Gastrocnemius medialis (tissue), 4 donors: ENCODE data around the gene TMPRSS9. TPM values are rescaled to one million over a fixed set of nuclear protein-coding genes. Genes with fewer than 3 reads are reported as not detected.

Experiments
- ATAC-seq, 2 donors: fragments of 150-250 bp; one replicate each; pipeline ENCODE4 v1.9.1; 2016
- DNase-seq, 2 donors: peaks; one replicate each; pipeline ENCODE4 v3.0.0-alpha.2; 2019
- H3K27ac ChIP-seq, 4 donors: fragments of 200-600 bp; sonication (generic); 1 replicate in 1 of 4; 2 replicates in 3 of 4; pipeline ENCODE4 v1.5.1; 2016 to 2018; ENCODE audit warnings: mild to moderate bottlenecking in 2 of 4, moderate library complexity in 1 of 4
- H3K27me3 ChIP-seq, 3 donors: fragments of 200-600 bp; sonication (generic) in 2 of 3; 1 replicate in 1 of 3; 2 replicates in 2 of 3; pipeline versions ENCODE4 v1.5.1 to v1.6.0; 2016 to 2019; ENCODE audit warnings: mild to moderate bottlenecking in 1 of 3, moderate library complexity in 1 of 3
- H3K36me3 ChIP-seq, 2 donors: fragments of 200-600 bp; sonication (generic) in 1 of 2; one replicate each; pipeline ENCODE4 v1.5.1; 2017 to 2018
- H3K4me1 ChIP-seq, 2 donors: fragments of 200-600 bp; sonication (generic) in 1 of 2; one replicate each; pipeline ENCODE4 v1.5.1; 2016 to 2017; ENCODE audit warnings: mild to moderate bottlenecking in 2 of 2
- H3K4me3 ChIP-seq, 4 donors: fragments of 200-600 bp; sonication (generic) in 3 of 4; 1 replicate in 1 of 4; 2 replicates in 3 of 4; pipeline ENCODE4 v1.5.1; 2016 to 2019; ENCODE audit warnings: mild to moderate bottlenecking in 2 of 4
- H3K9me3 ChIP-seq, 3 donors: fragments of 200-600 bp; sonication (generic) in 2 of 3; 1 replicate in 1 of 3; 2 replicates in 2 of 3; pipeline ENCODE4 v1.5.1; 2016 to 2019
- CTCF ChIP-seq, 5 experiments: fragments of 450-650 bp in 3 of 5; fragments of 200-600 bp in 2 of 5; sonication (generic) in 2 of 5; IDR thresholded peaks in 4 of 5; conservative IDR thresholded peaks in 1 of 5; 1 replicate in 4 of 5; 2 replicates in 1 of 5; pipeline ENCODE4 v1.5.1; 2016 to 2019; ENCODE audit warnings: antibody characterized with exemption in 5 of 5, mild to moderate bottlenecking in 3 of 5, moderate library complexity in 3 of 5
- POLR2A ChIP-seq, 2 donors: fragments of 450-650 bp; IDR thresholded peaks; one replicate each; pipeline ENCODE4 v1.6.1; 2017; ENCODE audit warnings: antibody characterized with exemption in 2 of 2, mild to moderate bottlenecking in 2 of 2, moderate library complexity in 2 of 2
- in situ Hi-C, 4 donors: fragments of 200-750 bp; cut with MboI; loops; one replicate each; pipeline versions ENCODE4 v1.15.0 to v1.8.0; 2017; ENCODE audit warnings: low sequenced_read_pairs in 4 of 4
- intact Hi-C: fragments of 100-400 bp; cut with DNase I; formaldehyde crosslinking; loops from one replicate; pipeline ENCODE4 v1.15.1; 2023; ENCODE audit warnings: low total_unique reads
- total RNA-seq, 4 donors: library from RNA; depleted of rRNA; stranded (reverse); fragments of >200 nt; gene quantifications; one replicate each; pipeline versions ENCODE4 v1.1.0 to v1.2.3, GENCODE V29; 2016

TMPRSS9 gene
- total RNA-seq, 4 donors from 2014 or later: not detected

DNA sequence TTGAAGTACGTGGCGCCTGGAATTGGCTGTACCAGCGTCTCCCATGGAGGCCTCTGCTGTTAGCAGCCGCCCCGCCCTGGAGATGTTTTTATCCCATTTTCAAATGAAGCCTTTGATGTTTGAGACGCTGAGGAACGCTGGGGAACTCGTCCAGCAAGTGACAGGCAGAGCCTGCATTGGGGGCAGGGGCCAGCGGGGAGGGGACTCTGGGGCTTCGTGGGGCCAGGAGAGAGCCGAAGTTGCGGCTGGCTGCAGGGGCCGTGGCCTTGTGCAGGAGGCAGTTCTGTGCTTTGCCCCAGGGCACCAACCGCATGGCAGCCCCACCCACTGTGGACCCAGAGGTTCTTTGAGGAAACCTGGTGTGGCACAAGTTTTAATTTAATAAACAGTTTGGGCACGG lies 18.1 kb upstream of the TMPRSS9 start:
- no peak for ATAC-seq
- in situ Hi-C loops (no loop called here), intact Hi-C loops (no loop called here)
- Histone ChIP-seq H3K9me3 (no peaks in the 10 kb centered on the region), H3K4me1 (no peaks in the 10 kb centered on the region), H3K27ac (no peak overlapping the region), H3K36me3 (peaks cover 0 to 38% of the 10 kb centered on the region in 2 donors), H3K4me3 (no peak overlapping the region), H3K27me3 (no peaks in the 10 kb centered on the region)
- TF ChIP-seq CTCF (IDR thresholded peaks at IDR 0.05 in 4 of 5, conservative IDR thresholded peaks at IDR 0.05 in 1 of 5) (no peak), POLR2A (IDR thresholded peaks at IDR 0.05) (no peak)
- no peak for DNase-seq

DNA sequence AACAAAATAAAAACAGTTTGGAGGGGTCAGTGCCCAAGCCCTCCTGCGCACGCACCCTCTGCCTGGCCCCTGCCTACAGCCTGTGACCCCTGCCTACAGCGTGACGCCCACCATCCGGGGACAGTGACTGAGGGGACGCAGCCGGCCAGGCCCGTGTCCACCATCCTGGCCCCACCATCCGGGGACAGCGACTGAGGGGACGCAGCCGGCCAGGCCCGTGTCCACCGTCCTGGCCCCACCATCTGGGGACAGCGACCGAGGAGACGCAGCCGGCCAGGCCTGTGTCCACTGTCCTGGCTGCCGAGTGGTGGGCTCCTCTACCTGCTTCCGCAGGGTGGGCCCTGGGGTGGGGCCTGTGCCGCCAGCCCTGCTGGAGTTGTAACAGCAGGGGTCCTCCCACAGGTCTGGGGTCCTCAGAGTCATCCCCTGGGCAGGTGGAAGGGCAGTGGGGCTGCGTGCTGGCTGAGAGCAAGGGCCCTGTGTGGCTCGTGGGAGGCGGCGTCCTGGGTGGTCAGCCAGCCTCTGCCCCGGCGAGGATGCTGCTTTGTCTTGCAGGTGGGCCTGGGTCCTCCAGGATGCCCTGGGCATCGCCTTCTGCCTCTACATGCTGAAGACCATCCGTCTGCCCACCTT lies 17.3 kb upstream of the TMPRSS9 start:
- H3K27me3 ChIP-seq: no peaks in the 10 kb centered on the region
- in situ Hi-C loops: no loop called here
- no peaks in the 10 kb centered on the region for H3K9me3 ChIP-seq
- DNase-seq (no peak), ATAC-seq (no peak)
- intact Hi-C loops: no loop called here
- H3K4me1 ChIP-seq: no peaks in the 10 kb centered on the region
- H3K36me3 ChIP-seq: peaks cover 0 to 38% of the 10 kb centered on the region in 2 donors
- H3K27ac ChIP-seq: no peak overlapping the region
- TF ChIP-seq POLR2A (IDR thresholded peaks at IDR 0.05) (no peak), CTCF (IDR thresholded peaks at IDR 0.05 in 4 of 5, conservative IDR thresholded peaks at IDR 0.05 in 1 of 5) (no peak)
- H3K4me3 ChIP-seq: no peak overlapping the region

DNA sequence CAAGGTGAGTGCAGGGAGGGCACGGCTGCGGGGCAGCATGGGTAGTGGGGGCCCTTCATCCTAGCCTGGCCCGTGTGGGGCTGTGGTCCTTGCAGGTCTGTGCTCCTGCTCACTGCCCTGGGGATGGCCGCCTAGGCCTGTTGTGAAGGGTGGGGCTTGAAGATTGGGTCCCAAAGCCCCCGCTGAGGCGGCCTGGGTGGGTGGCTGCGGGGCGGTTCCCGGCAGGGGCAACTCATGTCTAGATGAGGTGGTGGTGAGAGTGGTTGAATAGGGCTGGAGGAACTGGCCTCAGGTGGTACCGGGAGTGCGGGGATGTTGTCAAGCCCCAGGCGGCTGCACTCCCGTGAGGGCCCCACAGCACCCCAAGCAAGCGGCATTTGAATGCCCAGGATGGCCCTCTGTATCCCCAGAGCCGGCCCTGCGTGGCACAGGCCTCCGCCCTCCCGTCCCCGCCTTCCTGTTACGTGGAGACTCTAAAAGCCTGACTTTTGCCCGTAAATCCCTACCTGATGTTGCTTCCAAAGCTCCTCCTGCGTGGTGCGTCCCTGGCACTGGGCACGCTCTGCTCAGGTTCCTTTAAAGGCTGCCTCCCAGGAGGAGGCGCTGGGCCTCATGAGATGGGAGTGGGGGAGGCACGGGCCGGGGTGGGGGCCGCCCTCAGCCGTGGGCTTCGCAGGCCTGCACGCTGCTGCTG lies 16.6 kb upstream of the TMPRSS9 start:
- TF ChIP-seq CTCF (IDR thresholded peaks at IDR 0.05 in 4 of 5, conservative IDR thresholded peaks at IDR 0.05 in 1 of 5) (no peak), POLR2A (IDR thresholded peaks at IDR 0.05) (no peak)
- in situ Hi-C loops (no loop called here), intact Hi-C loops (no loop called here)
- no peak overlapping the region for H3K4me3 ChIP-seq
- no peak overlapping the region for H3K27ac ChIP-seq
- peaks cover 0 to 39% of the 10 kb centered on the region in 2 donors for H3K36me3 ChIP-seq
- DNase-seq (no peak), ATAC-seq (no peak)
- H3K9me3 ChIP-seq: no peaks in the 10 kb centered on the region
- no peaks in the 10 kb centered on the region for H3K27me3 ChIP-seq
- no peaks in the 10 kb centered on the region for H3K4me1 ChIP-seq

DNA sequence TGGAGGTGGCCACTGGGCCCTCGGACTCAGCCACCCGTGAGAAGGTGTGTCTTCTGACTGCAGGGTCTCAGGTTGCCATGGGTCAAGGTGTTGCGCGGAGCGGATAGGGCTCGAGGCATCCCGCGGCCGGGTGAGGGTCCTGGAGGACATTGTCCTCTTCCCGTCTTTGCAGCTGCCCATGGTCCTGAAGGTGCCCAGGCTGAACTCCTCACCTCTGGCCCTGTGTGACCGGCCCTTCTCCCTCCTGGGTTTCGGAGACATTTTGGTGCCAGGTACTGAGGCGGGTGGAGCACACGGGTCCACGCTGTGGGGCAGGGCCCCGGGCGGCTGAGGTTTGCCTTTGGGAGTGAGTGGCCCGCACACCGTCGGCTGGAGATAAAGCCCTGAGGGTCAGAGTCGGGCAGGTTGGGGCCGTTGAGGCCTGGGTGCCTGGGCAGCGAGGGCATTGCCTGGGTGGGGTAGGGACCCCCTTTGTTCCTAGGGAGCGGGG lies 15.6 kb upstream of the TMPRSS9 start:
- Histone ChIP-seq H3K36me3 (peaks cover 0 to 38% of the 10 kb centered on the region in 2 donors), H3K4me3 (no peak overlapping the region), H3K27ac (no peak overlapping the region), H3K4me1 (no peaks in the 10 kb centered on the region), H3K27me3 (no peaks in the 10 kb centered on the region), H3K9me3 (no peaks in the 10 kb centered on the region)
- TF ChIP-seq CTCF (IDR thresholded peaks at IDR 0.05 in 4 of 5, conservative IDR thresholded peaks at IDR 0.05 in 1 of 5): no peak
- TF ChIP-seq POLR2A (IDR thresholded peaks at IDR 0.05): no peak
- no peak for ATAC-seq
- intact Hi-C loops: no loop called here
- in situ Hi-C loops: no loop called here
- DNase-seq: no peak
